ENCODE data around the gene HOXB1. TPM values are rescaled to one million over a fixed set of nuclear protein-coding genes. Genes with fewer than 3 reads are reported as not detected.

HOXB1 gene
- not detected in 2 replicates for total RNA-seq (2012; rRNA removed)

DNA sequence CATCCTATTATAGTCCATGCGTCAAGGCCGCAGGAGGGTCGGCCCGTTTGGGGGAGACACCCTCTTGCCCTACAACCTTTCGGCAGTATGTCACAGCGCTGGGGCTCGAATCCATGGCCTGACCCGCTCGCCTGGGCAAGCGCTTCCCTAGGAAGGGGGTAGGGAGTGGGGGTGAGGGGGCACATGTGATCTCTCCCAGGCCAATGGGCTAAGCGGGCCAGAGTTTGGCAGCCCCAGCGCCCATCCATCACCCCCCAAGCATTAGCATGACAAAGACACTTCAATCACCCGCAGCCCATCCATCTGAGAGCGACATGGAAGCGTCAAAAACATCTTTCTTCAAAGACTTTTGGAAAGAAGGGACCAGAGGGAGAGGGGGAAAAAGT is at the start of gene HOXB1:
HOXB1 (minus strand) TSS at position 125 of the 386 bp plus-strand sequence; CDS start at position 18, 107 bp downstream.
- Histone ChIP-seq H3K27me3 (ENCODE audit: control insufficient read depth, insufficient read depth, low read length) (no peaks in the 10 kb centered on the region), H3K9ac (ENCODE audit: low read depth, low read length) (no peak within 1 kb of the TSS), H3K9me3 (replicated peaks; ENCODE audit: low read length) (no peaks in the 10 kb centered on the region), H3K4me2 (ENCODE audit: low read length) (no peak within 1 kb of the TSS), H3K4me1 (ENCODE audit: control insufficient read depth, insufficient read depth, low read length) (peaks cover under 1% of the 10 kb centered on the region), H3K36me3 (ENCODE audit: insufficient read depth, low read length) (no peaks in the 10 kb centered on the region), H3K4me3 (ENCODE audit: low read length) (no peak within 1 kb of the TSS)

DNA sequence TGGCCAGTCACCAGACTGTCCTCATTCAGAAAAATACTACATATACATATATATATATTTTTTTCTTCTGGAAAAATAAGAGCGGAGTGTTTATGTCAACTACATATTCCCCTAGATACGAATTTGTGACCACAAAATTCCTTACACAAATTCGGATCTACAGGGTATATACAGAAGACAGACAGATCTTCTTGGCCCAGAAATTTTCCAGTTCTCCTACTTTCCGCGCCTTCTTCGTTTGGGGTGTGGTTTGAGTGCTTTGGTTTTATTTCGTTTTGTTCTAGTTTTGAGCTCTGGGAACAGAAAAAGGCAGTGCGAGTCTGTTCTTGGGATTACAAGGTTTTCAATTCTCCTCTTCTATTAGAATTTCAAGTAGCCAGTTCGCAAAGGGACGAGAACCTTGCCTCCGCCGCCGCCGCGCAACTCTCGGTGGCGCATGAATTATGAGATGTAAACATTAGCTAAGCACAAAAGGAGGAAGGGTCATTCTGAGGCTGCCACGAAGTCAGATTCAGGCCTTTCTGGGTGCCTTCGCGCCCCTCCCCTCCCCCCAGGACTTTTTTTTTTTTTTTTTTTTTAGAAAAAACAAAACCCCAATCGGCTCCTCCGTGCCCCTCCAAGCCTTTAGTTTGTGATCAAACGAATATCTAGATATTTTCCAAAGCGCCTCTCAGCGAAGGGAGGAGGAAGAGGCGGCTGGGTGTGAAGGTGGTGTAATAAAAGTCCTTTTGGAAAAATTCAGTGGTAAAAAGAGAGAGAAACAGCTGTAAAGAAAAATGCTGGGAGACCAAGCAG is 49.1 kb upstream of the HOXB1 start:
- Histone ChIP-seq H3K27me3 (ENCODE audit: control insufficient read depth, insufficient read depth, low read length) (no peaks in the 10 kb centered on the region), H3K4me2 (ENCODE audit: low read length) (no peak overlapping the region), H3K4me1 (ENCODE audit: control insufficient read depth, insufficient read depth, low read length) (peaks cover 27% of the 10 kb centered on the region), H3K9me3 (replicated peaks; ENCODE audit: low read length) (no peaks in the 10 kb centered on the region), H3K4me3 (ENCODE audit: low read length) (peak overlapping the region; percentile 90), H3K9ac (ENCODE audit: low read depth, low read length) (no peak overlapping the region), H3K36me3 (ENCODE audit: insufficient read depth, low read length) (peaks cover 4% of the 10 kb centered on the region)

DNA sequence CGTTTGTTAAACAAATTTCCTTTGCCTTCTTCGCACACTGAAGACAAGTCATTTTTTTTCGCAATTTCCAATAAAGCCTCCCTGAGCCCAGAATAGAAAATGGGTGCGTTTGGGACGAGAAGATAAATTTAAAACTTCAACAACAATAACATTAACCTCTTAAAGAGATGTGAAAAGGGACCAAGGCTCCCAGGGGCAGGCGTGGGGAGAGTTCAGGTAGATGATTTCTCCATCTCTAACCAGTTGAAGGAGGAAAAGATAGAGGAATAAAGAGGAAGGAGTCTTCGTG is 48.6 kb upstream of the HOXB1 start:
- Histone ChIP-seq H3K4me3 (ENCODE audit: low read length) (no peak overlapping the region), H3K27me3 (ENCODE audit: control insufficient read depth, insufficient read depth, low read length) (no peaks in the 10 kb centered on the region), H3K4me2 (ENCODE audit: low read length) (peak overlapping the region; percentile 100), H3K9me3 (replicated peaks; ENCODE audit: low read length) (no peaks in the 10 kb centered on the region), H3K9ac (ENCODE audit: low read depth, low read length) (no peak overlapping the region), H3K36me3 (ENCODE audit: insufficient read depth, low read length) (peaks cover 8% of the 10 kb centered on the region), H3K4me1 (ENCODE audit: control insufficient read depth, insufficient read depth, low read length) (peaks cover 26% of the 10 kb centered on the region)

DNA sequence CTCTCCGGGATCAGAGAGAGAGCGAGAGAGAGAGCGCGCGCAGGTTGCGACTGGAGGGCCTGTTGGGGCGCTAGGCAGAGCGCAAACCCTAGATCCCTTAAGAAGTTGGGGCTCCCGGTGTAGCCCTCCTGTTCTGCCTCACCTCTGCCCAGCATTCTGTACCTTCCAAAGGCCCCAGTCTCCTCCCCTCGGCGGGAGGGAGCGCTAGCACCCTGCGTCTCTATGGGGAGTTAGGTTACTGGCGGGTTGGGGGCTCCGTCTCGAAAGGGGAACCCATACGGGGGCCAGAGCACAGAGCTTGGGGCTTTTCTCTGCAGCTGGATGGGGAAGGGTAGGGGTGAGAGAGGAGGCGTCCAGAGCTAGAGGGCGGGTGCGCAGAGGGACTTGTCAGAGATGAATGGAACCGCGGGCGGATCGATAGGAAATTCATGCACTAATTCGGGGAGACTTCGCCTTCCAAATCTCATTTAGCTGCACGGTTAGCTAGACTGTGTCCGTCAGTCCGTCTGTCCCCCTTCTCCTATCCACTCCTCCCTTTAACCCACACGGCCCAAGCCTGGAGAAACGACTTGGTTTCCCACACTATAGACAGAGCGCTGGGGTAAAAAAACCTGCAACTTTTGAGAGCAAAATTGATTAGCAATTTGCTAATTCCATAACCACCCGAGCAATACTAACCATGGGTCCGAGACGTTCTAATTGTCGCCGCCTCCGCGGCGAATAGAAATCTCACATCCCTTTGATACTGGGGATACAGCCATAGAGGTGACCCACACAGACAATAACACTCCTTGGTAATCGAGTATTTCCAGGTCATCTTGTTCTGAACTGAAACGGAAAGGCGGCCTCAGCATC is 48.0 kb upstream of the HOXB1 start:
- H3K27me3 ChIP-seq (ENCODE audit: control insufficient read depth, insufficient read depth, low read length) = no peaks in the 10 kb centered on the region

DNA sequence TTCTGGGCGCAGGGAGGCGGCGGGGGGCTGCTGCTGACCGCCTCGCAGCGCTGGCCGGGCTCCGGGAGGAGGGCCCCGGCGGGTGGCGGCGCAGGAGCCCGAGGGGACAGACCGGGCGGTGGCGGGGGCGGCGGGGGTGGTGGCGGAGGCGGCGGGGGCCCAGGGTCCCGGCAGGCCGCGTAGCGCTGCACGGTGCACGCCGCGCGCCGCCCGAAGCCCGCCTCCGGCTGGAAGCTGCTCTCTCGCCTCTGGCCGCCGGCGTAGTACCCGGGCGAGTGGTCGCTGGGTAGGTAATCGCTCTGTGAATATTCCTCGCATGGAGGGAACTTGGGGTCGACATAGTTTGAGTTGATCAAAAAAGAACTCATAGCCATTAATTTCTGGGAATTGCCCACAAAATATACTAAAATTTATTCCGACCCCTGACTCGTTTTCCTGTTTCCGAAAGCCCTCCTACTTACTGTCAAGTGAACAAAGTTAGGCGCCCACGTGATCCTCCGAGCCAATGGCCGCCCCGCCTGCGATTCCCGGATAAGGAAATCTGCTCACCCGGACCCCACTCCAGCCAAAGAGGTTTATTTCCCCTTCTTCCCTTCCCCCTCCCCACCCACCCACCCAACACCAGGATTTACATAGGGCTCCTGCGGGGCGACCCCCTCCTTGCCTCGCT is 47.3 kb upstream of the HOXB1 start, which contains the start of gene HOXB4:
HOXB4 (minus strand) TSS at position 405 of the 670 bp plus-strand sequence; CDS start at position 374, 31 bp downstream.
- Histone ChIP-seq H3K36me3 (ENCODE audit: insufficient read depth, low read length) (peaks cover 8% of the 10 kb centered on the region), H3K9me3 (replicated peaks; ENCODE audit: low read length) (no peaks in the 10 kb centered on the region), H3K27me3 (ENCODE audit: control insufficient read depth, insufficient read depth, low read length) (no peaks in the 10 kb centered on the region), H3K9ac (ENCODE audit: low read depth, low read length) (peak within 1 kb of the TSS; percentile 87), H3K4me2 (ENCODE audit: low read length) (peak within 1 kb of the TSS; percentile 100), H3K4me3 (ENCODE audit: low read length) (peak within 1 kb of the TSS; percentile 87), H3K4me1 (ENCODE audit: control insufficient read depth, insufficient read depth, low read length) (peaks cover 25% of the 10 kb centered on the region)

More for the DNA sequence above, 48.0 kb upstream of the HOXB1 start:
- H3K9me3 ChIP-seq (replicated peaks; ENCODE audit: low read length) = no peaks in the 10 kb centered on the region
- peak overlapping the region; percentile 87 for H3K4me3 ChIP-seq (ENCODE audit: low read length)
- peaks cover 26% of the 10 kb centered on the region for H3K4me1 ChIP-seq (ENCODE audit: control insufficient read depth, insufficient read depth, low read length)
- peaks cover 8% of the 10 kb centered on the region for H3K36me3 ChIP-seq (ENCODE audit: insufficient read depth, low read length)
- peak overlapping the region; percentile 100 for H3K4me2 ChIP-seq (ENCODE audit: low read length)
- peak overlapping the region; percentile 87 for H3K9ac ChIP-seq (ENCODE audit: low read depth, low read length)

DNA sequence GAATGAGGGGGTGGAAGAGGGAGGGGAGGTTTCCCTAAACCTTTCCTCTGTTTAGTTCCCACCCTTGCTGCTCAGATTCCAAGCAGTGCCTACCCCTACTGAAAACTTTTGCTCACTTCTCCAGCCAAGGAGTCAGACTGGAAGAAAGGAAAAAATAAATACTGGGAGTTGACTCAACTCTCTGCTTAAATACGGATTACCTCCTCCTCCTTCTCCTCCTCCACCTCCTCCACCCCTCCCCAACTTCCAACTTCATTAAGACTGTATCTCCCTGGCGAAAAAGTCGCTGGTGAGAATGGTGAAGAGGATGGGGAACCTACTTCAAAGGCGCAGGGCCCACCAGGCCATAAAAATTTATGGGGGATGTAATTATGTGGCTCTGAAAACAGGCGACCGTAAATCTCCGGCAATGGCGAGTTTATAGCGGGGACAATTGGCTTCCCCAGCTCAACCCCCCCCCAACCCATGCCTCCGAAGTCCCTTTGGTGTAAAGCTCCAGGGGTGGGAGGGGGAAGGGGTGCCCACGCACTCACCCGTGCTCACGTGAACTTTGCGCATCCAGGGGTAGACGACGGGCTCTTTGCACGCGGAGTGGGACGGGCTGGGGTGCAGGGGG is 46.6 kb upstream of the HOXB1 start:
- H3K27me3 ChIP-seq (ENCODE audit: control insufficient read depth, insufficient read depth, low read length) = no peaks in the 10 kb centered on the region
- peak overlapping the region; percentile 100 for H3K4me2 ChIP-seq (ENCODE audit: low read length)
- H3K9me3 ChIP-seq (replicated peaks; ENCODE audit: low read length) = no peaks in the 10 kb centered on the region
- H3K9ac ChIP-seq (ENCODE audit: low read depth, low read length) = peak overlapping the region; percentile 72
- H3K4me1 ChIP-seq (ENCODE audit: control insufficient read depth, insufficient read depth, low read length) = peaks cover 25% of the 10 kb centered on the region
- peak overlapping the region; percentile 87 for H3K4me3 ChIP-seq (ENCODE audit: low read length)
- H3K36me3 ChIP-seq (ENCODE audit: insufficient read depth, low read length) = peaks cover 8% of the 10 kb centered on the region

DNA sequence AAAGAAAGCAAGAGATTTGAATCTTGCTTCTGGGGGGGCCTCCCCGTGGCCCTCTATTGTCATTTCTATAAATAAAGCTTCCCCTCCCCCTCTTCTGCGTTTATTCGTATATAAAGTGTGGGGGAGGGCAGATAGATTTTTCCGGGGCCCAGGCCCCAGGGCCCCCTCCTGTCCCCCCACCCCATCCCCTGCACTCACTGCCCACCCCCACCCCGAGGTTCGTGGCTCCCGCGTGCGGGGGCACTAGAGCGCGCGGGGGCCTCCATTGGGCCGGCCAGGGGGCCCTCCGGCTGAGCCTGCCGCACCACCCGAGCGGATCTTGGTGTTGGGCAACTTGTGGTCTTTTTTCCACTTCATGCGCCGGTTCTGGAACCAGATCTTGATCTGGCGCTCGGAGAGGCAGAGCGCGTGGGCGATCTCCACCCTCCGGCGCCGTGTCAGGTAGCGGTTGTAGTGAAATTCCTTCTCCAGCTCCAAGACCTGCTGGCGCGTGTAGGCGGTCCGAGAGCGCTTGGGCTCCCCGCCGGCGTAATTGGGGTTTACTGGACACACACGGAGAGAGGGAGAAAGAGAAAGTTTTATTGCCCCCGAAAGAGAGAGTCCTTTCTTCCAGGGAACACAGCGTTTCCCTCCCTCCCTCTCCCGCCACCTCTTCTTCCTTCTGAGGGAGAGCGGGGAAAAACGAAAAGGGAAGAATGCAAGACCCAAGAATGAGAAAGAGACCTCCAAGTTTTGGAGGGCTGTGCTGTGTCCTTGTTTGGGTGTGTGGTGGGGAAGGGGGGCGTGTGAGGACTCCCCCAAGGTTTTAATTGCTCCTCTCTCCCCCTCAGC is 45.9 kb upstream of the HOXB1 start:
- peak overlapping the region; percentile 87 for H3K4me3 ChIP-seq (ENCODE audit: low read length)
- no peaks in the 10 kb centered on the region for H3K27me3 ChIP-seq (ENCODE audit: control insufficient read depth, insufficient read depth, low read length)
- no peaks in the 10 kb centered on the region for H3K9me3 ChIP-seq (replicated peaks; ENCODE audit: low read length)
- H3K9ac ChIP-seq (ENCODE audit: low read depth, low read length) = peak overlapping the region; percentile 72
- H3K36me3 ChIP-seq (ENCODE audit: insufficient read depth, low read length) = peaks cover 8% of the 10 kb centered on the region
- H3K4me1 ChIP-seq (ENCODE audit: control insufficient read depth, insufficient read depth, low read length) = peaks cover 30% of the 10 kb centered on the region
- H3K4me2 ChIP-seq (ENCODE audit: low read length) = peak overlapping the region; percentile 100

DNA sequence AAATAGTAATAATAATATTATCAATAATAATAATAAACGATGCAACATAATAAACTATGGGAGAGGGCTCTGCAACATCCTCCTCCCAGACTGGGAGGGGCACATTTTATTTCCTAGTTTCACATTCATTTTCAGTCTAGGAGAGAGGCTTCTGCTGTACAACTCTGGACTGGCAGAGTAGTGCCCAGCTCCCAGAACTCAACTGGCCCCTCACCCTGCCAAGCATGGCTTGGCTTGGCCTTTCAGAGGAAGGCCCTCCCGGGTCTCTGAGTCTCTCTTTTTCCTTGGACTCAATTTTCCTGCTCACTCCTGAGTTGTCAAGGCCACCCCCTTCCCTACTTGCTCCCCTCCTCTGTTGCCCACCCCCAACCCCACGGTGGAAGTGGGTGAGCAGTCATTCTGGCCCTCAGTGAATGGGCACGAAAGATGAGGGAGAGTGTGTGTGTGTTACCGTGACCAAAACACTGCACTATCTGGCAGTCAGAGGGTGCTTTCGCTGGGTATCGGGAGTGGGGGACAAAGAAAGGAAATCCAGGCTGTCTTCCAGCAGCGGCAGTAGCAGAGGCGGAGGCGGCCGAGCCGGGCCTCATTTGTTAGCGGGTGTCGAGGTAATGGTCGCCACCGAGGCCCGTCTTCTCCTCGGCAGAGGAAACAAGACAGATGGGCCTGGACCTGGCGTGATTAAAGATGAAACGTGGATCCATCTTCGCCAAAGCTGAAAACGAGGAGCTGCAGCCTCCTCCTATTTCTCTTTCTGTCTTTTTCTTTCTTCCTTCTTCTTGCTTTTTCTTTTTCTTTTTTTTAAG is 45.1 kb upstream of the HOXB1 start:
- H3K4me3 ChIP-seq (ENCODE audit: low read length) = no peak overlapping the region

DNA sequence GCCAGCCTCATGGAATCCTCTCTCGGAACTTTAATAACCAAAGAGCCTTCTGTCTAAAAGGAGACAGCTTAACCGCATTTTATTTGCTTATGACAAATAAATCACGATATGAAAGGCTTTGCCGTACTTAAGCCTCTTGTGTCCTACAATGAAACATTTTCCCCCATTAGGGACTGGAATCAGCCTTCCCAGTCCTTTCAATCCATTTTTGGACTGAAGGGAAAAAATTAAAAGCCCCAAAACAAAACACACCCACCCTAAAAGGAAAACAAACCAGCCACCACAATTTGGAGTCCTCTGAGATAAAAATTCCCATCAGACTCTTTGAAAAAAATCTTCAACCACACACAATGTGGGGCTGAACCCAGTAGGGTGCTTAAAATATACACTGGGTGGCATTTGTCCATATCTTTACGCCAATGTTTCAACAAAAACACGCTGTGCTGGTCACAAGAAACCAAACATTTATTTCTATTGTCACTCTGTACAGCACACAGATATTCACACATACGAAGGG is 44.3 kb upstream of the HOXB1 start:
- Histone ChIP-seq H3K9ac (ENCODE audit: low read depth, low read length) (no peak overlapping the region), H3K4me1 (ENCODE audit: control insufficient read depth, insufficient read depth, low read length) (peaks cover 40% of the 10 kb centered on the region), H3K9me3 (replicated peaks; ENCODE audit: low read length) (no peaks in the 10 kb centered on the region), H3K36me3 (ENCODE audit: insufficient read depth, low read length) (peaks cover 8% of the 10 kb centered on the region), H3K4me2 (ENCODE audit: low read length) (no peak overlapping the region), H3K4me3 (ENCODE audit: low read length) (no peak overlapping the region), H3K27me3 (ENCODE audit: control insufficient read depth, insufficient read depth, low read length) (no peaks in the 10 kb centered on the region)

More for the DNA sequence above, 45.1 kb upstream of the HOXB1 start:
- Histone ChIP-seq H3K9me3 (replicated peaks; ENCODE audit: low read length) (no peaks in the 10 kb centered on the region), H3K4me2 (ENCODE audit: low read length) (no peak overlapping the region), H3K4me1 (ENCODE audit: control insufficient read depth, insufficient read depth, low read length) (peaks cover 34% of the 10 kb centered on the region), H3K36me3 (ENCODE audit: insufficient read depth, low read length) (peaks cover 8% of the 10 kb centered on the region), H3K27me3 (ENCODE audit: control insufficient read depth, insufficient read depth, low read length) (no peaks in the 10 kb centered on the region), H3K9ac (ENCODE audit: low read depth, low read length) (no peak overlapping the region)
